ENCODE results near the gene PXK.

DNA sequence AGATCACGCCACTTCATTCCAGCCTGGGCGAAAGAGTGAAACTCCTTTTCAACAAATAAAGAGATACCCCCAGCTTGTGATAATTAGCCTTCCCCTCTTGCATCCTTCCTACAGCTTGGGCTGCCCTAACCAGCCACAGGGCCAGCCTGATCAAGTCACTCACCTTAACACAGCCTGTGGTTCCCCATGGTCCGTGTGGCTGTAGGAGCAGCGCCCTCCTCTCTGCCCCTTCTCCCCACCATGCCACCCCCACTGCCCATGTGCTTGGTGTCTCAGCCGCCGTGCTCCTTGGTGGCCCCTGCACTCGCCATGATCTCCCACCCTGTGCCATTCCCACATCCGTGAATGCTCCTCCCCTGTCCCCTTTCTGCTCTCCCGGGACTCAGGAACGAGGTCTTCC is 39.8 kb upstream of the PXK start:
- TF ChIP-seq POLR2A (IDR thresholded peaks at IDR 0.05) = no peak
- TF ChIP-seq, protein P1, sequence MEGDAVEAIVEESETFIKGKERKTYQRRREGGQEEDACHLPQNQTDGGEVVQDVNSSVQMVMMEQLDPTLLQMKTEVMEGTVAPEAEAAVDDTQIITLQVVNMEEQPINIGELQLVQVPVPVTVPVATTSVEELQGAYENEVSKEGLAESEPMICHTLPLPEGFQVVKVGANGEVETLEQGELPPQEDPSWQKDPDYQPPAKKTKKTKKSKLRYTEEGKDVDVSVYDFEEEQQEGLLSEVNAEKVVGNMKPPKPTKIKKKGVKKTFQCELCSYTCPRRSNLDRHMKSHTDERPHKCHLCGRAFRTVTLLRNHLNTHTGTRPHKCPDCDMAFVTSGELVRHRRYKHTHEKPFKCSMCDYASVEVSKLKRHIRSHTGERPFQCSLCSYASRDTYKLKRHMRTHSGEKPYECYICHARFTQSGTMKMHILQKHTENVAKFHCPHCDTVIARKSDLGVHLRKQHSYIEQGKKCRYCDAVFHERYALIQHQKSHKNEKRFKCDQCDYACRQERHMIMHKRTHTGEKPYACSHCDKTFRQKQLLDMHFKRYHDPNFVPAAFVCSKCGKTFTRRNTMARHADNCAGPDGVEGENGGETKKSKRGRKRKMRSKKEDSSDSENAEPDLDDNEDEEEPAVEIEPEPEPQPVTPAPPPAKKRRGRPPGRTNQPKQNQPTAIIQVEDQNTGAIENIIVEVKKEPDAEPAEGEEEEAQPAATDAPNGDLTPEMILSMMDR (IDR thresholded peaks at IDR 0.05) = no peak
